H1 (cell line): ENCODE data around the gene TRIP13. TPM values are rescaled to one million over a fixed set of nuclear protein-coding genes. Genes with fewer than 3 reads are reported as not detected.

Source experiments
- CTCF ChIA-PET: fragments of 300-600 bp; sonication (Branson Sonifier 250); formaldehyde crosslinking; loops from one replicate; lab custom pipeline; 2021; ENCODE audit not compliant: partially characterized antibody; lab: Charles Lee
- POLR2A ChIA-PET: fragments of 300-600 bp; sonication (Branson Sonifier 250); formaldehyde crosslinking; loops from one replicate; lab custom pipeline; 2021; ENCODE audit warnings: inconsistent platforms; ENCODE audit not compliant: partially characterized antibody; lab: Charles Lee
- DNase-seq, 2 experiments: peaks; one replicate each; pipeline versions ENCODE4 v3.0.0 to v3.0.0-alpha.2; 2010 to 2022; ENCODE audit warnings: low spot score in 2 of 2, low read depth in 1 of 2, mixed read lengths in 1 of 2
- FAIRE-seq: peaks from 2 replicates; lab custom pipeline; 2011; peaks lifted over from hg19 to GRCh38; lab: Jason Lieb, UNC
- H2AFZ ChIP-seq: 2 replicates; pipeline ENCODE4 v1.8.1; 2012; ENCODE audit warnings: low read length, inconsistent platforms
- H2AK5ac ChIP-seq: 2 replicates; pipeline ENCODE4 v1.6.1; 2013; ENCODE audit warnings: low read depth, low read length
- H2BK120ac ChIP-seq: replicated peaks from 2 replicates; pipeline ENCODE3; 2013; ENCODE audit warnings: low read depth, low read length, inconsistent platforms
- H2BK12ac ChIP-seq: 2 replicates; pipeline ENCODE4 v1.6.1; 2013; ENCODE audit warnings: low read depth, low read length
- H2BK15ac ChIP-seq: 2 replicates; pipeline ENCODE4 v1.6.1; 2013; ENCODE audit warnings: low read length
- H2BK20ac ChIP-seq: 2 replicates; pipeline ENCODE4 v1.6.1; 2013; ENCODE audit warnings: low read length
- H2BK5ac ChIP-seq: 2 replicates; pipeline ENCODE4 v1.6.1; 2013; ENCODE audit warnings: low read depth, low read length
- H3K14ac ChIP-seq: 2 replicates; pipeline ENCODE4 v1.6.1; 2013; ENCODE audit warnings: inconsistent platforms; ENCODE audit not compliant: insufficient read length
- H3K18ac ChIP-seq: 2 replicates; pipeline ENCODE4 v1.6.1; 2013; ENCODE audit warnings: low read length; ENCODE audit errors: extremely low read depth
- H3K23ac ChIP-seq: 2 replicates; pipeline ENCODE4 v1.6.1; 2013; ENCODE audit warnings: inconsistent platforms; ENCODE audit not compliant: insufficient read length
- H3K23me2 ChIP-seq: 2 replicates; pipeline ENCODE4 v1.6.1; 2013; ENCODE audit warnings: low read depth, low read length
- H3K27ac ChIP-seq: 2 replicates; pipeline ENCODE4 v1.6.1; 2011; ENCODE audit warnings: low read depth, low read length, inconsistent platforms
- H3K27me3 ChIP-seq, 4 experiments: replicated peaks in 1 of 4; 1 replicate in 1 of 4; 2 replicates in 3 of 4; pipeline versions ENCODE4 v1.6.1 to v1.8.1; 2011 to 2013; ENCODE audit warnings: low read length in 3 of 4, mild to moderate bottlenecking in 3 of 4, inconsistent platforms in 2 of 4, mixed read lengths in 2 of 4, moderate library complexity in 1 of 4; ENCODE audit not compliant: control insufficient read depth in 3 of 4, insufficient read depth in 3 of 4; ENCODE audit errors: extremely low read depth in 1 of 4
- H3K36me3 ChIP-seq, 4 experiments: 2 replicates each; pipeline versions ENCODE4 v1.6.1 to v1.8.1; 2011 to 2013; ENCODE audit warnings: mild to moderate bottlenecking in 4 of 4, low read length in 3 of 4, moderate library complexity in 2 of 4, control low read depth in 1 of 4, inconsistent platforms in 1 of 4; ENCODE audit not compliant: insufficient read depth in 4 of 4, control insufficient read depth in 2 of 4
- H3K4ac ChIP-seq: replicated peaks from 2 replicates; pipeline ENCODE3; 2013; ENCODE audit warnings: low read length, low read depth, mixed read lengths, inconsistent platforms; ENCODE audit not compliant: insufficient read length
- H3K4me1 ChIP-seq, 4 experiments: replicated peaks in 1 of 4; 1 replicate in 1 of 4; 2 replicates in 3 of 4; pipeline versions ENCODE4 v1.6.1 to v1.8.1; 2011 to 2013; ENCODE audit warnings: low read length in 3 of 4, inconsistent platforms in 2 of 4, mixed read lengths in 1 of 4; ENCODE audit not compliant: insufficient read depth in 4 of 4, control insufficient read depth in 3 of 4
- H3K4me2 ChIP-seq, 2 experiments: 2 replicates each; pipeline versions ENCODE4 v1.6.1 to v1.8.1; 2011 to 2013; ENCODE audit warnings: low read depth in 2 of 2, low read length in 2 of 2, control low read depth in 1 of 2, inconsistent platforms in 1 of 2, mild to moderate bottlenecking in 1 of 2; ENCODE audit not compliant: insufficient read depth in 1 of 2
- H3K4me3 ChIP-seq, 4 experiments: fragments of 200-600, 300-600 bp in 1 of 4; sonication (generic), shearing (Covaris generic), sonication (Bioruptor Twin) in 1 of 4; 2 replicates each; pipeline versions ENCODE4 v1.5.1 to v1.8.1; 2011 to 2016; ENCODE audit warnings: low read length in 4 of 4, low read depth in 3 of 4, control low read depth in 2 of 4, inconsistent platforms in 2 of 4, mild to moderate bottlenecking in 2 of 4, mixed read lengths in 1 of 4, moderate library complexity in 1 of 4; ENCODE audit not compliant: insufficient read depth in 2 of 4; ENCODE audit errors: extremely low read depth in 1 of 4
- H3K56ac ChIP-seq: replicated peaks from 2 replicates; pipeline ENCODE3; 2013; ENCODE audit warnings: low read depth, mild to moderate bottlenecking, mixed read lengths, low read length, inconsistent platforms; ENCODE audit not compliant: insufficient read length
- H3K79me1 ChIP-seq: 2 replicates; pipeline ENCODE4 v1.6.1; 2013; ENCODE audit warnings: low read depth, low read length, control low read depth
- H3K79me2 ChIP-seq, 2 experiments: 2 replicates each; pipeline versions ENCODE4 v1.6.1 to v1.8.1; 2012 to 2013; ENCODE audit warnings: low read length in 2 of 2, mild to moderate bottlenecking in 2 of 2, inconsistent platforms in 1 of 2; ENCODE audit not compliant: insufficient read depth in 2 of 2, control insufficient read depth in 1 of 2
- H3K9ac ChIP-seq, 4 experiments: replicated peaks in 1 of 4; 1 replicate in 1 of 4; 2 replicates in 3 of 4; pipeline versions ENCODE4 v1.6.1 to v1.8.1; 2011 to 2013; ENCODE audit warnings: low read depth in 3 of 4, low read length in 3 of 4, control low read depth in 2 of 4, mild to moderate bottlenecking in 2 of 4, moderate library complexity in 2 of 4, inconsistent platforms in 1 of 4; ENCODE audit errors: extremely low read depth in 1 of 4
- H3K9me3 ChIP-seq, 2 experiments: 2 replicates each; pipeline versions ENCODE4 v1.6.1 to v1.8.1; 2012 to 2013; ENCODE audit warnings: mild to moderate bottlenecking in 2 of 2, moderate library complexity in 2 of 2, control low read depth in 1 of 2, inconsistent platforms in 1 of 2, low read depth in 1 of 2, low read length in 1 of 2, mixed read lengths in 1 of 2; ENCODE audit not compliant: insufficient read depth in 2 of 2
- H4K20me1 ChIP-seq, 2 experiments: replicated peaks in 1 of 2; 2 replicates each; pipeline versions ENCODE3 to v1.8.1; 2011 to 2013; ENCODE audit warnings: inconsistent platforms in 2 of 2, low read length in 2 of 2, mild to moderate bottlenecking in 1 of 2; ENCODE audit not compliant: insufficient read depth in 2 of 2, control insufficient read depth in 1 of 2
- H4K5ac ChIP-seq: 2 replicates; pipeline ENCODE4 v1.6.1; 2013; ENCODE audit warnings: low read length, low read depth, mixed read lengths, inconsistent platforms; ENCODE audit not compliant: insufficient read length
- H4K8ac ChIP-seq: 2 replicates; pipeline ENCODE4 v1.8.0; 2013; ENCODE audit warnings: mild to moderate bottlenecking, moderate library complexity, low read length, inconsistent platforms; ENCODE audit not compliant: insufficient read depth; ENCODE audit errors: extremely low read depth
- H4K91ac ChIP-seq: replicated peaks from 2 replicates; pipeline ENCODE3; 2013; ENCODE audit warnings: low read length, mixed read lengths, inconsistent platforms; ENCODE audit not compliant: insufficient read length
- ASH2L ChIP-seq: fragments of 200-600, 300-600 bp; sonication (generic); IDR thresholded peaks from one replicate; pipeline ENCODE4 v1.7.1; 2017; ENCODE audit warnings: low read length
- CBX5 ChIP-seq: fragments of 300-800, 300-1000 bp; sonication (generic); IDR thresholded peaks from 2 replicates; pipeline ENCODE4 v1.7.1; 2016; ENCODE audit warnings: antibody characterized with exemption, low read length, low read depth
- CHD1 ChIP-seq: IDR thresholded peaks from 2 replicates; pipeline ENCODE4 v1.6.1; 2012; ENCODE audit warnings: low read depth, low read length, improper control_type of control experiment
- CREB1 ChIP-seq: IDR thresholded peaks from 2 replicates; pipeline ENCODE4 v1.6.1; 2012; ENCODE audit warnings: inconsistent platforms
- E2F6 ChIP-seq: IDR thresholded peaks from 2 replicates; pipeline ENCODE4 v1.6.1; 2012; ENCODE audit warnings: inconsistent platforms
- EGR1 ChIP-seq: IDR thresholded peaks from 2 replicates; pipeline ENCODE4 v1.6.1; 2011; ENCODE audit warnings: low read depth, low read length, borderline replicate concordance
- JUND ChIP-seq: IDR thresholded peaks from 2 replicates; pipeline ENCODE4 v1.6.1; 2011; ENCODE audit warnings: mild to moderate bottlenecking, improper control_type of control experiment, low read length
- POLR2AphosphoS5 ChIP-seq: IDR thresholded peaks from 2 replicates; pipeline ENCODE4 v1.6.1; 2011; ENCODE audit warnings: low read depth, low read length
- SRF ChIP-seq: IDR thresholded peaks from 2 replicates; pipeline ENCODE4 v1.6.1; 2011; ENCODE audit warnings: mild to moderate bottlenecking, low read depth, low read length, moderate library complexity
- TAF1 ChIP-seq: IDR thresholded peaks from 2 replicates; pipeline ENCODE4 v1.6.1; 2011; ENCODE audit warnings: mild to moderate bottlenecking, low read depth, low read length
- WGBS, 2 experiments: shearing (Covaris generic) in 1 of 2; methylation state at CpG; one replicate each; pipeline versions ENCODE4 v1.1.6 to v1.1.7; 2013 to 2015; ENCODE audit warnings: low lambda C conversion rate in 2 of 2, mixed read lengths in 2 of 2, inconsistent platforms in 1 of 2, low coverage in 1 of 2, missing lambda C conversion rate in 1 of 2; ENCODE audit not compliant: insufficient replicate concordance in 2 of 2, insufficient coverage in 1 of 2, insufficient read length in 1 of 2; ENCODE audit errors: extremely low coverage in 1 of 2, missing lambda C conversion rate in 1 of 2; 5-methylcytosine and 5-hydroxymethylcytosine counted together
- polyA plus RNA-seq, 7 experiments: library from polyadenylated mRNA; depleted of rRNA in 3 of 7; stranded (reverse) in 5 of 7; unstranded in 2 of 7; fragments of >200 nt in 5 of 7; fragments of 200-250 nt in 2 of 7; gene quantifications; 1 replicate in 5 of 7; 2 replicates in 1 of 7; 4 replicates in 1 of 7; pipeline versions ENCODE4 v1.2.1 to v1.2.3, GENCODE V29; 2011 to 2013; ENCODE audit warnings: missing spikeins in 2 of 7, mixed read lengths in 2 of 7
- total RNA-seq: library from RNA; stranded (reverse); fragmentation: NEBNext Ultra II Directional; extraction: Animal tissue kit (Norgen Biotek cat#: 25700); gene quantifications from 2 replicates; pipeline ENCODE4 v1.2.1, GENCODE V29; 2021

Gene TRIP13
- total and polyA plus RNA-seq, 2 of the 8 experiments (the other 6 are each of a cell fraction or from before 2014, with no cell fraction given) = 20.0 to 39.2 TPM

GRCh38 chr5:959581-960531 is 67.2 kb downstream of the TRIP13 start:
- Histone ChIP-seq H3K14ac (no peak overlapping the region), H3K9me3 (no peaks in the 10 kb centered on the region), H2BK12ac (no peak overlapping the region), H2BK5ac (no peak overlapping the region), H3K79me2 (no peaks in the 10 kb centered on the region), H4K5ac (no peak overlapping the region), H3K27ac (no peak overlapping the region), H4K20me1 (no peaks in the 10 kb centered on the region), H3K56ac (no peak overlapping the region), H3K18ac (no peak overlapping the region), H2BK15ac (no peak overlapping the region), H3K4me2 (no peak overlapping the region), H3K4ac (no peak overlapping the region), H2AFZ (no peak overlapping the region), H2BK120ac (no peak overlapping the region), H3K9ac (no peak overlapping the region), H3K27me3 (no peaks in the 10 kb centered on the region), H3K36me3 (no peaks in the 10 kb centered on the region), H3K79me1 (no peaks in the 10 kb centered on the region), H2BK20ac (no peak overlapping the region), H3K23me2 (no peaks in the 10 kb centered on the region), H3K23ac (no peak overlapping the region), H3K4me1 (no peaks in the 10 kb centered on the region), H3K4me3 (no peak overlapping the region), H2AK5ac (no peak overlapping the region), H4K8ac (no peak overlapping the region), H4K91ac (no peak overlapping the region)
- DNase-seq (no peak), FAIRE-seq (no peak)
- WGBS, 2 experiments = 93% methylated on average over 21 of the region's 47 CpGs; no CpG with 5 or more reads in 1 of the 2 experiments
- ChIA-PET CTCF (interaction anchor here (1.9 kb wide), 1 partner anchor 22 kb away, joined by 6 read pairs; no protein-coding TSS in a partner anchor), POLR2A (no interaction called here)
- TF ChIP-seq CREB1 (no peak), TAF1 (no peak), EGR1 (no peak), JUND (no peak), SRF (no peak), CBX5 (no peak), POLR2AphosphoS5 (no peak), E2F6 (no peak), CHD1 (no peak), ASH2L (no peak)
